H1 (cell line): ENCODE data around the gene EYA4. TPM values are rescaled to one million over a fixed set of nuclear protein-coding genes. Genes with fewer than 3 reads are reported as not detected.

Source experiments
- CTCF ChIA-PET: fragments of 300-600 bp; sonication (Branson Sonifier 250); formaldehyde crosslinking; loops from one replicate; lab custom pipeline; 2021; ENCODE audit not compliant: partially characterized antibody; lab: Charles Lee
- POLR2A ChIA-PET: fragments of 300-600 bp; sonication (Branson Sonifier 250); formaldehyde crosslinking; loops from one replicate; lab custom pipeline; 2021; ENCODE audit warnings: inconsistent platforms; ENCODE audit not compliant: partially characterized antibody; lab: Charles Lee
- DNase-seq, 2 experiments: peaks; one replicate each; pipeline versions ENCODE4 v3.0.0 to v3.0.0-alpha.2; 2010 to 2022; ENCODE audit warnings: low spot score in 2 of 2, low read depth in 1 of 2, mixed read lengths in 1 of 2
- FAIRE-seq: peaks from 2 replicates; lab custom pipeline; 2011; peaks lifted over from hg19 to GRCh38; lab: Jason Lieb, UNC
- H2AFZ ChIP-seq: 2 replicates; pipeline ENCODE4 v1.8.1; 2012; ENCODE audit warnings: low read length, inconsistent platforms
- H2AK5ac ChIP-seq: 2 replicates; pipeline ENCODE4 v1.6.1; 2013; ENCODE audit warnings: low read depth, low read length
- H2BK120ac ChIP-seq: replicated peaks from 2 replicates; pipeline ENCODE3; 2013; ENCODE audit warnings: low read depth, low read length, inconsistent platforms
- H2BK12ac ChIP-seq: 2 replicates; pipeline ENCODE4 v1.6.1; 2013; ENCODE audit warnings: low read depth, low read length
- H2BK15ac ChIP-seq: 2 replicates; pipeline ENCODE4 v1.6.1; 2013; ENCODE audit warnings: low read length
- H2BK20ac ChIP-seq: 2 replicates; pipeline ENCODE4 v1.6.1; 2013; ENCODE audit warnings: low read length
- H2BK5ac ChIP-seq: 2 replicates; pipeline ENCODE4 v1.6.1; 2013; ENCODE audit warnings: low read depth, low read length
- H3K14ac ChIP-seq: 2 replicates; pipeline ENCODE4 v1.6.1; 2013; ENCODE audit warnings: inconsistent platforms; ENCODE audit not compliant: insufficient read length
- H3K18ac ChIP-seq: 2 replicates; pipeline ENCODE4 v1.6.1; 2013; ENCODE audit warnings: low read length; ENCODE audit errors: extremely low read depth
- H3K23ac ChIP-seq: 2 replicates; pipeline ENCODE4 v1.6.1; 2013; ENCODE audit warnings: inconsistent platforms; ENCODE audit not compliant: insufficient read length
- H3K23me2 ChIP-seq: 2 replicates; pipeline ENCODE4 v1.6.1; 2013; ENCODE audit warnings: low read depth, low read length
- H3K27ac ChIP-seq: 2 replicates; pipeline ENCODE4 v1.6.1; 2011; ENCODE audit warnings: low read depth, low read length, inconsistent platforms
- H3K27me3 ChIP-seq, 4 experiments: replicated peaks in 1 of 4; 1 replicate in 1 of 4; 2 replicates in 3 of 4; pipeline versions ENCODE4 v1.6.1 to v1.8.1; 2011 to 2013; ENCODE audit warnings: low read length in 3 of 4, mild to moderate bottlenecking in 3 of 4, inconsistent platforms in 2 of 4, mixed read lengths in 2 of 4, moderate library complexity in 1 of 4; ENCODE audit not compliant: control insufficient read depth in 3 of 4, insufficient read depth in 3 of 4; ENCODE audit errors: extremely low read depth in 1 of 4
- H3K36me3 ChIP-seq, 4 experiments: 2 replicates each; pipeline versions ENCODE4 v1.6.1 to v1.8.1; 2011 to 2013; ENCODE audit warnings: mild to moderate bottlenecking in 4 of 4, low read length in 3 of 4, moderate library complexity in 2 of 4, control low read depth in 1 of 4, inconsistent platforms in 1 of 4; ENCODE audit not compliant: insufficient read depth in 4 of 4, control insufficient read depth in 2 of 4
- H3K4ac ChIP-seq: replicated peaks from 2 replicates; pipeline ENCODE3; 2013; ENCODE audit warnings: low read length, low read depth, mixed read lengths, inconsistent platforms; ENCODE audit not compliant: insufficient read length
- H3K4me1 ChIP-seq, 4 experiments: replicated peaks in 1 of 4; 1 replicate in 1 of 4; 2 replicates in 3 of 4; pipeline versions ENCODE4 v1.6.1 to v1.8.1; 2011 to 2013; ENCODE audit warnings: low read length in 3 of 4, inconsistent platforms in 2 of 4, mixed read lengths in 1 of 4; ENCODE audit not compliant: insufficient read depth in 4 of 4, control insufficient read depth in 3 of 4
- H3K4me2 ChIP-seq, 2 experiments: 2 replicates each; pipeline versions ENCODE4 v1.6.1 to v1.8.1; 2011 to 2013; ENCODE audit warnings: low read depth in 2 of 2, low read length in 2 of 2, control low read depth in 1 of 2, inconsistent platforms in 1 of 2, mild to moderate bottlenecking in 1 of 2; ENCODE audit not compliant: insufficient read depth in 1 of 2
- H3K4me3 ChIP-seq, 4 experiments: fragments of 200-600, 300-600 bp in 1 of 4; sonication (generic), shearing (Covaris generic), sonication (Bioruptor Twin) in 1 of 4; 2 replicates each; pipeline versions ENCODE4 v1.5.1 to v1.8.1; 2011 to 2016; ENCODE audit warnings: low read length in 4 of 4, low read depth in 3 of 4, control low read depth in 2 of 4, inconsistent platforms in 2 of 4, mild to moderate bottlenecking in 2 of 4, mixed read lengths in 1 of 4, moderate library complexity in 1 of 4; ENCODE audit not compliant: insufficient read depth in 2 of 4; ENCODE audit errors: extremely low read depth in 1 of 4
- H3K56ac ChIP-seq: replicated peaks from 2 replicates; pipeline ENCODE3; 2013; ENCODE audit warnings: low read depth, mild to moderate bottlenecking, mixed read lengths, low read length, inconsistent platforms; ENCODE audit not compliant: insufficient read length
- H3K79me1 ChIP-seq: 2 replicates; pipeline ENCODE4 v1.6.1; 2013; ENCODE audit warnings: low read depth, low read length, control low read depth
- H3K79me2 ChIP-seq, 2 experiments: 2 replicates each; pipeline versions ENCODE4 v1.6.1 to v1.8.1; 2012 to 2013; ENCODE audit warnings: low read length in 2 of 2, mild to moderate bottlenecking in 2 of 2, inconsistent platforms in 1 of 2; ENCODE audit not compliant: insufficient read depth in 2 of 2, control insufficient read depth in 1 of 2
- H3K9ac ChIP-seq, 4 experiments: replicated peaks in 1 of 4; 1 replicate in 1 of 4; 2 replicates in 3 of 4; pipeline versions ENCODE4 v1.6.1 to v1.8.1; 2011 to 2013; ENCODE audit warnings: low read depth in 3 of 4, low read length in 3 of 4, control low read depth in 2 of 4, mild to moderate bottlenecking in 2 of 4, moderate library complexity in 2 of 4, inconsistent platforms in 1 of 4; ENCODE audit errors: extremely low read depth in 1 of 4
- H3K9me3 ChIP-seq, 2 experiments: 2 replicates each; pipeline versions ENCODE4 v1.6.1 to v1.8.1; 2012 to 2013; ENCODE audit warnings: mild to moderate bottlenecking in 2 of 2, moderate library complexity in 2 of 2, control low read depth in 1 of 2, inconsistent platforms in 1 of 2, low read depth in 1 of 2, low read length in 1 of 2, mixed read lengths in 1 of 2; ENCODE audit not compliant: insufficient read depth in 2 of 2
- H4K20me1 ChIP-seq, 2 experiments: replicated peaks in 1 of 2; 2 replicates each; pipeline versions ENCODE3 to v1.8.1; 2011 to 2013; ENCODE audit warnings: inconsistent platforms in 2 of 2, low read length in 2 of 2, mild to moderate bottlenecking in 1 of 2; ENCODE audit not compliant: insufficient read depth in 2 of 2, control insufficient read depth in 1 of 2
- H4K5ac ChIP-seq: 2 replicates; pipeline ENCODE4 v1.6.1; 2013; ENCODE audit warnings: low read length, low read depth, mixed read lengths, inconsistent platforms; ENCODE audit not compliant: insufficient read length
- H4K8ac ChIP-seq: 2 replicates; pipeline ENCODE4 v1.8.0; 2013; ENCODE audit warnings: mild to moderate bottlenecking, moderate library complexity, low read length, inconsistent platforms; ENCODE audit not compliant: insufficient read depth; ENCODE audit errors: extremely low read depth
- H4K91ac ChIP-seq: replicated peaks from 2 replicates; pipeline ENCODE3; 2013; ENCODE audit warnings: low read length, mixed read lengths, inconsistent platforms; ENCODE audit not compliant: insufficient read length
- BACH1 ChIP-seq: IDR thresholded peaks from 2 replicates; pipeline ENCODE4 v1.6.1; 2012; ENCODE audit warnings: low read length, improper control_type of control experiment
- BCL11A ChIP-seq, 2 experiments: IDR thresholded peaks; one replicate each; pipeline ENCODE4 v1.6.1; 2011; ENCODE audit warnings: low read depth in 2 of 2, low read length in 2 of 2, mild to moderate bottlenecking in 2 of 2
- CEBPB ChIP-seq: IDR thresholded peaks from 2 replicates; pipeline ENCODE4 v1.6.1; 2012; ENCODE audit warnings: low read depth, low read length
- CTBP2 ChIP-seq: IDR thresholded peaks from 2 replicates; pipeline ENCODE4 v1.7.0; 2011; ENCODE audit warnings: borderline replicate concordance, mild to moderate bottlenecking, moderate library complexity, mixed read lengths, low read length; ENCODE audit not compliant: insufficient read depth, insufficient read length
- EP300 ChIP-seq, 2 experiments: IDR thresholded peaks; 1 replicate in 1 of 2; 2 replicates in 1 of 2; pipeline ENCODE4 v1.6.1; 2011 to 2012; ENCODE audit warnings: low read depth in 2 of 2, low read length in 2 of 2, mild to moderate bottlenecking in 2 of 2, borderline replicate concordance in 1 of 2, inconsistent platforms in 1 of 2, moderate library complexity in 1 of 2
- GABPA ChIP-seq: IDR thresholded peaks from 2 replicates; pipeline ENCODE4 v1.6.1; 2011; ENCODE audit warnings: mild to moderate bottlenecking, low read length, moderate library complexity, borderline replicate concordance; ENCODE audit not compliant: insufficient read depth
- HDAC6 ChIP-seq: IDR thresholded peaks from one replicate; pipeline ENCODE4 v1.7.1; 2012; ENCODE audit warnings: low read depth, mild to moderate bottlenecking, inconsistent platforms, low read length, moderate library complexity
- JUN ChIP-seq: IDR thresholded peaks from 2 replicates; pipeline ENCODE4 v1.6.1; 2011; ENCODE audit warnings: low read depth, mild to moderate bottlenecking, improper control_type of control experiment, low read length
- KDM4A ChIP-seq: IDR thresholded peaks from one replicate; pipeline ENCODE4 v1.7.1; 2012; ENCODE audit warnings: low read depth, mild to moderate bottlenecking, moderate library complexity, low read length, inconsistent platforms; ENCODE audit not compliant: severe bottlenecking
- RAD21 ChIP-seq, 2 experiments: IDR thresholded peaks in 1 of 2; conservative IDR thresholded peaks in 1 of 2; 2 replicates each; pipeline ENCODE4 v1.6.1; 2011; ENCODE audit warnings: low read depth in 2 of 2, low read length in 2 of 2, improper control_type of control experiment in 1 of 2, inconsistent platforms in 1 of 2, mild to moderate bottlenecking in 1 of 2, moderate library complexity in 1 of 2
- RXRA ChIP-seq: IDR thresholded peaks from 2 replicates; pipeline ENCODE4 v1.6.1; 2011; ENCODE audit warnings: low read depth, mild to moderate bottlenecking, low read length, moderate library complexity; ENCODE audit not compliant: insufficient read depth
- TAF7 ChIP-seq: optimal IDR thresholded peaks from 2 replicates; pipeline ENCODE3; 2011; ENCODE audit warnings: low read depth, mild to moderate bottlenecking, inconsistent platforms, low read length, moderate library complexity, borderline replicate concordance
- WGBS, 2 experiments: shearing (Covaris generic) in 1 of 2; methylation state at CpG; one replicate each; pipeline versions ENCODE4 v1.1.6 to v1.1.7; 2013 to 2015; ENCODE audit warnings: low lambda C conversion rate in 2 of 2, mixed read lengths in 2 of 2, inconsistent platforms in 1 of 2, low coverage in 1 of 2, missing lambda C conversion rate in 1 of 2; ENCODE audit not compliant: insufficient replicate concordance in 2 of 2, insufficient coverage in 1 of 2, insufficient read length in 1 of 2; ENCODE audit errors: extremely low coverage in 1 of 2, missing lambda C conversion rate in 1 of 2; 5-methylcytosine and 5-hydroxymethylcytosine counted together
- polyA plus RNA-seq, 7 experiments: library from polyadenylated mRNA; depleted of rRNA in 3 of 7; stranded (reverse) in 5 of 7; unstranded in 2 of 7; fragments of >200 nt in 5 of 7; fragments of 200-250 nt in 2 of 7; gene quantifications; 1 replicate in 5 of 7; 2 replicates in 1 of 7; 4 replicates in 1 of 7; pipeline versions ENCODE4 v1.2.1 to v1.2.3, GENCODE V29; 2011 to 2013; ENCODE audit warnings: missing spikeins in 2 of 7, mixed read lengths in 2 of 7
- total RNA-seq: library from RNA; stranded (reverse); fragmentation: NEBNext Ultra II Directional; extraction: Animal tissue kit (Norgen Biotek cat#: 25700); gene quantifications from 2 replicates; pipeline ENCODE4 v1.2.1, GENCODE V29; 2021

The EYA4 gene
- total and polyA plus RNA-seq, 2 of the 8 experiments (the other 6 are each of a cell fraction or from before 2014, with no cell fraction given) = 0.06 to 0.17 TPM

GRCh38 chr6:133202610-133203343 is 38.4 kb upstream of the EYA4 start:
- H3K4ac ChIP-seq = no peak overlapping the region
- H3K4me3 ChIP-seq = no peak overlapping the region
- no peak overlapping the region for H2AK5ac ChIP-seq
- no peaks in the 10 kb centered on the region for H3K79me2 ChIP-seq
- no peak overlapping the region for H4K8ac ChIP-seq
- H4K5ac ChIP-seq = no peak overlapping the region
- ChIA-PET POLR2A (no interaction called here), CTCF (interaction anchor here (0.7 to 2.1 kb wide), 3 partner anchors 12 to 75 kb away, joined by 3 to 10 read pairs (median 3); no protein-coding TSS in a partner anchor)
- no peak overlapping the region for H2BK20ac ChIP-seq
- H3K9me3 ChIP-seq = no peaks in the 10 kb centered on the region
- no peak overlapping the region for H2BK15ac ChIP-seq
- H3K27me3 ChIP-seq = peaks cover 0 to 1% (median 0%) of the 10 kb centered on the region in 4 experiments; a peak in 1 of 7 replicates
- no peak overlapping the region for H3K27ac ChIP-seq
- no peaks in the 10 kb centered on the region for H4K20me1 ChIP-seq
- no peak overlapping the region for H3K14ac ChIP-seq
- no peak overlapping the region for H4K91ac ChIP-seq
- H2BK5ac ChIP-seq = no peak overlapping the region
- no peak overlapping the region for H2AFZ ChIP-seq
- H3K36me3 ChIP-seq = no peaks in the 10 kb centered on the region
- H3K23ac ChIP-seq = no peak overlapping the region
- 95% methylated on average over 4 of the region's 4 CpGs; no CpG with 5 or more reads in 1 of the 2 experiments for WGBS, 2 experiments
- no peak overlapping the region for H3K18ac ChIP-seq
- DNase-seq (no peak), FAIRE-seq (no peak)
- no peak overlapping the region for H3K9ac ChIP-seq
- H3K56ac ChIP-seq = no peak overlapping the region
- H3K4me1 ChIP-seq = no peaks in the 10 kb centered on the region; a peak in 1 of 7 replicates
- no peak overlapping the region for H2BK120ac ChIP-seq
- no peaks in the 10 kb centered on the region for H3K23me2 ChIP-seq
- no peaks in the 10 kb centered on the region for H3K79me1 ChIP-seq
- H3K4me2 ChIP-seq = no peak overlapping the region
- H2BK12ac ChIP-seq = no peak overlapping the region
- no peak for TF ChIP-seq BACH1
- no peak for TF ChIP-seq CTBP2
- TF ChIP-seq KDM4A = no peak
- no peak for TF ChIP-seq BCL11A (IDR thresholded peaks at IDR 0.05; ENCODE audit: low read depth in 2 of 2, low read length in 2 of 2)
- no peak for TF ChIP-seq EP300 (IDR thresholded peaks at IDR 0.05; ENCODE audit: borderline replicate concordance in 1 of 2, low read depth in 2 of 2, low read length in 2 of 2)
- no peak for TF ChIP-seq GABPA
- no peak for TF ChIP-seq TAF7
- no peak for TF ChIP-seq RAD21 (IDR thresholded peaks at IDR 0.05 in 1 of 2, conservative IDR thresholded peaks at IDR 0.05 in 1 of 2; ENCODE audit: low read depth in 2 of 2, low read length in 2 of 2)
- TF ChIP-seq HDAC6 = no peak
- no peak for TF ChIP-seq RXRA
- no peak for TF ChIP-seq CEBPB
- no peak for TF ChIP-seq JUN
